HEK293 (cell line): ENCODE measurements around the gene SH3GLB2.

Experiments used
- KLF16 ChIP-seq: fragments of 450-650 bp; formaldehyde crosslinking; IDR thresholded peaks from 2 replicates; pipeline ENCODE4 v1.5.1; 2017; ENCODE audit warnings: missing biosample characterization, missing genetic modification characterization
- SCRT1 ChIP-seq: fragments of 450-650 bp; formaldehyde crosslinking; IDR thresholded peaks from 2 replicates; pipeline ENCODE4 v1.5.1; 2016; ENCODE audit warnings: missing biosample characterization, missing genetic modification characterization, borderline replicate concordance
- SETDB1 ChIP-seq: IDR thresholded peaks from one replicate; pipeline ENCODE4 v1.6.1; 2017; ENCODE audit warnings: mild to moderate bottlenecking, low read length, moderate library complexity, mixed read lengths; ENCODE audit not compliant: insufficient read length
- WT1 ChIP-seq: fragments of 450-650 bp; formaldehyde crosslinking; IDR thresholded peaks from 2 replicates; pipeline ENCODE4 v1.5.1; 2016; ENCODE audit warnings: missing biosample characterization, missing genetic modification characterization
- YY1 ChIP-seq: fragments of 450-650 bp; formaldehyde crosslinking; IDR thresholded peaks from 2 replicates; pipeline ENCODE4 v1.5.1; 2018; ENCODE audit warnings: missing biosample characterization, missing genetic modification characterization
- ZBTB7A ChIP-seq: fragments of 450-650 bp; formaldehyde crosslinking; IDR thresholded peaks from 2 replicates; pipeline ENCODE4 v1.5.1; 2016; ENCODE audit warnings: low read depth, missing biosample characterization, missing genetic modification characterization
- ZNF121 ChIP-seq: fragments of 450-650 bp; formaldehyde crosslinking; IDR thresholded peaks from 2 replicates; pipeline ENCODE4 v1.5.1; 2016; ENCODE audit warnings: missing biosample characterization, missing genetic modification characterization
- ZNF174 ChIP-seq: fragments of 450-650 bp; formaldehyde crosslinking; IDR thresholded peaks from 2 replicates; pipeline ENCODE4 v1.5.0; 2017; ENCODE audit warnings: missing biosample characterization, mild to moderate bottlenecking, missing genetic modification characterization
- ZNF202 ChIP-seq: fragments of 450-650 bp; formaldehyde crosslinking; IDR thresholded peaks from 2 replicates; pipeline ENCODE4 v1.5.1; 2016; ENCODE audit warnings: missing biosample characterization, missing genetic modification characterization, borderline replicate concordance
- ZNF292 ChIP-seq: fragments of 450-650 bp; formaldehyde crosslinking; IDR thresholded peaks from 2 replicates; pipeline ENCODE4 v1.5.1; 2016; ENCODE audit warnings: low read depth, missing biosample characterization, missing genetic modification characterization, borderline replicate concordance
- ZNF350 ChIP-seq: fragments of 450-650 bp; formaldehyde crosslinking; IDR thresholded peaks from 2 replicates; pipeline ENCODE4 v1.5.0; 2017; ENCODE audit warnings: missing biosample characterization, mild to moderate bottlenecking, missing genetic modification characterization
- ZNF394 ChIP-seq: fragments of 450-650 bp; formaldehyde crosslinking; IDR thresholded peaks from 2 replicates; pipeline ENCODE4 v1.5.1; 2016; ENCODE audit warnings: missing biosample characterization, missing genetic modification characterization, mild to moderate bottlenecking, moderate library complexity, borderline replicate concordance
- ZNF501 ChIP-seq: fragments of 450-650 bp; formaldehyde crosslinking; IDR thresholded peaks from 2 replicates; pipeline ENCODE4 v1.5.1; 2016; ENCODE audit warnings: missing biosample characterization, missing genetic modification characterization
- ZNF544 ChIP-seq: fragments of 450-650 bp; formaldehyde crosslinking; IDR thresholded peaks from 2 replicates; pipeline ENCODE4 v1.5.0; 2017; ENCODE audit warnings: missing biosample characterization, missing genetic modification characterization
- ZNF548 ChIP-seq: fragments of 450-650 bp; formaldehyde crosslinking; IDR thresholded peaks from 2 replicates; pipeline ENCODE4 v1.5.1; 2016; ENCODE audit warnings: missing biosample characterization, missing genetic modification characterization
- ZNF596 ChIP-seq: fragments of 450-650 bp; IDR thresholded peaks from 2 replicates; pipeline ENCODE4 v1.5.0; 2018; ENCODE audit warnings: missing biosample characterization, mild to moderate bottlenecking, missing genetic modification characterization, moderate library complexity
- ZNF610 ChIP-seq: fragments of 450-650 bp; formaldehyde crosslinking; IDR thresholded peaks from 2 replicates; pipeline ENCODE4 v1.5.1; 2016; ENCODE audit warnings: missing biosample characterization, missing genetic modification characterization, borderline replicate concordance
- ZNF624 ChIP-seq: fragments of 450-650 bp; formaldehyde crosslinking; IDR thresholded peaks from 2 replicates; pipeline ENCODE4 v1.5.1; 2017; ENCODE audit warnings: missing biosample characterization, missing genetic modification characterization
- ZNF660 ChIP-seq: fragments of 450-650 bp; IDR thresholded peaks from 2 replicates; pipeline ENCODE4 v1.5.1; 2018; ENCODE audit warnings: missing biosample characterization, mild to moderate bottlenecking, missing genetic modification characterization
- ZNF768 ChIP-seq: fragments of 450-650 bp; formaldehyde crosslinking; IDR thresholded peaks from 2 replicates; pipeline ENCODE4 v1.5.1; 2018; ENCODE audit warnings: missing biosample characterization, mild to moderate bottlenecking, missing genetic modification characterization
- ZNF791 ChIP-seq: fragments of 450-650 bp; formaldehyde crosslinking; IDR thresholded peaks from 2 replicates; pipeline ENCODE4 v1.5.1; 2016; ENCODE audit warnings: missing biosample characterization, missing genetic modification characterization
- ZXDB ChIP-seq: fragments of 450-650 bp; formaldehyde crosslinking; IDR thresholded peaks from 2 replicates; pipeline ENCODE4 v1.5.1; 2016; ENCODE audit warnings: missing biosample characterization, missing genetic modification characterization
- TF ChIP-seq, protein P1 (sequence below): fragments of 450-650 bp; formaldehyde crosslinking; IDR thresholded peaks from 2 replicates; pipeline ENCODE4 v1.5.0; 2017; ENCODE audit warnings: missing biosample characterization, missing genetic modification characterization, borderline replicate concordance
- TF ChIP-seq, protein P2 (sequence below): fragments of 450-650 bp; formaldehyde crosslinking; optimal IDR thresholded peaks from 2 replicates; pipeline ENCODE3; 2016; ENCODE audit warnings: missing biosample characterization, mild to moderate bottlenecking, missing genetic modification characterization
- TF ChIP-seq, protein P3 (sequence below): fragments of 450-650 bp; formaldehyde crosslinking; IDR thresholded peaks from 2 replicates; pipeline ENCODE4 v1.5.1; 2016; ENCODE audit warnings: missing biosample characterization, missing genetic modification characterization
- TF ChIP-seq, protein P4 (sequence below): sonication (generic); formaldehyde crosslinking; IDR thresholded peaks from 2 replicates; pipeline ENCODE4 v1.8.1; 2022; ENCODE audit warnings: mild to moderate bottlenecking, moderate library complexity, missing genetic modification reagents
- TF ChIP-seq, protein P5 (sequence below): fragments of 450-650 bp; formaldehyde crosslinking; IDR thresholded peaks from 2 replicates; pipeline ENCODE4 v1.5.1; 2016; ENCODE audit warnings: missing biosample characterization, missing genetic modification characterization
- TF ChIP-seq, protein P6 (sequence below): fragments of 450-650 bp; formaldehyde crosslinking; IDR thresholded peaks from 2 replicates; pipeline ENCODE4 v1.5.1; 2016; ENCODE audit warnings: missing biosample characterization, missing genetic modification characterization

SH3GLB2 gene

DNA sequence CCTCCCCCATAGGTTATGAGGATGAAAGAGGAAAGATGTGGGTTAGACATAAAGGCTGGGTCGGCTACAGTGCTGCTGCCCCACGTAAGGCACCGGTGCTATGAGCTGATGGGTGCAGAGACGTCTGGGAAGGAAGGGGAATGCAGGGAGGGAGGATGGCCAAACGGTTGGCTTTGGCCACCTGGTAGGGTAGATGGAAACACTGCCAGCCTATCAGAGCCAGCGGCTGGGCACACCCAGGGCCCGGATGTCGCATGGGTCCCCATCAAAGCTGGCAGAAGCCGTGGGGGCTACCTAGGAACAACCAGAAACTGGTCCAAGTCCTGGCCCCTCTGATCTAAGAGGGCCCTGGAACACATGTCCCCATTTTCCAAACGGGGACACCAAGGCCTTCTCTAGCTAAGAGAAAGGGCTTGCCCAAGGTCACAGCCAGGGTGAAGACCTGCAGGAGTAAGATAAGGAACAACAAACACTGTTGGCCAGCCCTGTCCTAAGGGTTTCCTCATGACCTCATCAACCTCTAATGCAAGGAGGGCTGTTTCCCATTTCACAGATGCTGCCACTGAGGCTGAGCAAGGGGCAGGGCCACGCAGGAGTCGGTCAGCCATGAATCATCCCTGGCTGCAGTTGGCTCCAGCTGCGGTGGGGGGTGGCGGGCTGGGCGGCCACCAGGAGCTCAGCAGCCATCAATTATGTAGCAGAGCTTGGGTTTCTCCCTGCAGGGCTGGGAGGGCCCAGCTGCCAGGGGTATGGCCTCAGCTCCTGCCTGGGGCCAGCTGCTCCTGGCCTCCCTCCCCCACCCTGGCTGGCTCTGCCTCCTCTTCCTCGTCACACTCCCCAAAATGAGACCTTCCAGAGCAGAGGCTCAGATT lies 4.9 kb downstream of the SH3GLB2 start (continued):
- no peak for TF ChIP-seq ZNF791
- TF ChIP-seq, protein P1, sequence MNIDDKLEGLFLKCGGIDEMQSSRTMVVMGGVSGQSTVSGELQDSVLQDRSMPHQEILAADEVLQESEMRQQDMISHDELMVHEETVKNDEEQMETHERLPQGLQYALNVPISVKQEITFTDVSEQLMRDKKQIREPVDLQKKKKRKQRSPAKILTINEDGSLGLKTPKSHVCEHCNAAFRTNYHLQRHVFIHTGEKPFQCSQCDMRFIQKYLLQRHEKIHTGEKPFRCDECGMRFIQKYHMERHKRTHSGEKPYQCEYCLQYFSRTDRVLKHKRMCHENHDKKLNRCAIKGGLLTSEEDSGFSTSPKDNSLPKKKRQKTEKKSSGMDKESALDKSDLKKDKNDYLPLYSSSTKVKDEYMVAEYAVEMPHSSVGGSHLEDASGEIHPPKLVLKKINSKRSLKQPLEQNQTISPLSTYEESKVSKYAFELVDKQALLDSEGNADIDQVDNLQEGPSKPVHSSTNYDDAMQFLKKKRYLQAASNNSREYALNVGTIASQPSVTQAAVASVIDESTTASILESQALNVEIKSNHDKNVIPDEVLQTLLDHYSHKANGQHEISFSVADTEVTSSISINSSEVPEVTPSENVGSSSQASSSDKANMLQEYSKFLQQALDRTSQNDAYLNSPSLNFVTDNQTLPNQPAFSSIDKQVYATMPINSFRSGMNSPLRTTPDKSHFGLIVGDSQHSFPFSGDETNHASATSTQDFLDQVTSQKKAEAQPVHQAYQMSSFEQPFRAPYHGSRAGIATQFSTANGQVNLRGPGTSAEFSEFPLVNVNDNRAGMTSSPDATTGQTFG (tag by site-specific recombination): no peak
- TF ChIP-seq ZNF202: no peak
- no peak for TF ChIP-seq ZNF174 (tag by site-specific recombination)
- 0 out of 2 replicates have a peak, but pooled peaks have one; percentile 24 for TF ChIP-seq ZNF660 (tag by site-specific recombination)
- TF ChIP-seq SCRT1 (tag by site-specific recombination): no peak
- no peak for TF ChIP-seq ZNF350 (tag by site-specific recombination)
- no peak for TF ChIP-seq ZNF624
- TF ChIP-seq ZNF292 (tag by site-specific recombination): no peak
- no peak for TF ChIP-seq ZNF544 (tag by site-specific recombination)
- TF ChIP-seq ZNF610: no peak
- TF ChIP-seq ZNF121 (tag by site-specific recombination): peak; percentile 56; the same call in 1 of the 2 replicates
- TF ChIP-seq ZNF596 (tag by site-specific recombination): no peak
- TF ChIP-seq ZNF394 (tag by site-specific recombination): peak; percentile 59
- TF ChIP-seq, protein P2, sequence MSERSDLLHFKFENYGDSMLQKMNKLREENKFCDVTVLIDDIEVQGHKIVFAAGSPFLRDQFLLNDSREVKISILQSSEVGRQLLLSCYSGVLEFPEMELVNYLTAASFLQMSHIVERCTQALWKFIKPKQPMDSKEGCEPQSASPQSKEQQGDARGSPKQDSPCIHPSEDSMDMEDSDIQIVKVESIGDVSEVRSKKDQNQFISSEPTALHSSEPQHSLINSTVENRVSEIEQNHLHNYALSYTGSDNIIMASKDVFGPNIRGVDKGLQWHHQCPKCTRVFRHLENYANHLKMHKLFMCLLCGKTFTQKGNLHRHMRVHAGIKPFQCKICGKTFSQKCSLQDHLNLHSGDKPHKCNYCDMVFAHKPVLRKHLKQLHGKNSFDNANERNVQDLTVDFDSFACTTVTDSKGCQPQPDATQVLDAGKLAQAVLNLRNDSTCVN (tag by site-specific recombination): peak; percentile 20
- TF ChIP-seq SETDB1: no peak
- TF ChIP-seq, protein P3, sequence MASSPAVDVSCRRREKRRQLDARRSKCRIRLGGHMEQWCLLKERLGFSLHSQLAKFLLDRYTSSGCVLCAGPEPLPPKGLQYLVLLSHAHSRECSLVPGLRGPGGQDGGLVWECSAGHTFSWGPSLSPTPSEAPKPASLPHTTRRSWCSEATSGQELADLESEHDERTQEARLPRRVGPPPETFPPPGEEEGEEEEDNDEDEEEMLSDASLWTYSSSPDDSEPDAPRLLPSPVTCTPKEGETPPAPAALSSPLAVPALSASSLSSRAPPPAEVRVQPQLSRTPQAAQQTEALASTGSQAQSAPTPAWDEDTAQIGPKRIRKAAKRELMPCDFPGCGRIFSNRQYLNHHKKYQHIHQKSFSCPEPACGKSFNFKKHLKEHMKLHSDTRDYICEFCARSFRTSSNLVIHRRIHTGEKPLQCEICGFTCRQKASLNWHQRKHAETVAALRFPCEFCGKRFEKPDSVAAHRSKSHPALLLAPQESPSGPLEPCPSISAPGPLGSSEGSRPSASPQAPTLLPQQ: peak; percentile 79; the same call in 1 of the 2 replicates
- TF ChIP-seq, protein P4, sequence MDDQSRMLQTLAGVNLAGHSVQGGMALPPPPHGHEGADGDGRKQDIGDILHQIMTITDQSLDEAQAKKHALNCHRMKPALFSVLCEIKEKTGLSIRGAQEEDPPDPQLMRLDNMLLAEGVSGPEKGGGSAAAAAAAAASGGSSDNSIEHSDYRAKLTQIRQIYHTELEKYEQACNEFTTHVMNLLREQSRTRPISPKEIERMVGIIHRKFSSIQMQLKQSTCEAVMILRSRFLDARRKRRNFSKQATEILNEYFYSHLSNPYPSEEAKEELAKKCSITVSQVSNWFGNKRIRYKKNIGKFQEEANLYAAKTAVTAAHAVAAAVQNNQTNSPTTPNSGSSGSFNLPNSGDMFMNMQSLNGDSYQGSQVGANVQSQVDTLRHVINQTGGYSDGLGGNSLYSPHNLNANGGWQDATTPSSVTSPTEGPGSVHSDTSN (CRISPR knock-in tag): no peak
- TF ChIP-seq, protein P5, sequence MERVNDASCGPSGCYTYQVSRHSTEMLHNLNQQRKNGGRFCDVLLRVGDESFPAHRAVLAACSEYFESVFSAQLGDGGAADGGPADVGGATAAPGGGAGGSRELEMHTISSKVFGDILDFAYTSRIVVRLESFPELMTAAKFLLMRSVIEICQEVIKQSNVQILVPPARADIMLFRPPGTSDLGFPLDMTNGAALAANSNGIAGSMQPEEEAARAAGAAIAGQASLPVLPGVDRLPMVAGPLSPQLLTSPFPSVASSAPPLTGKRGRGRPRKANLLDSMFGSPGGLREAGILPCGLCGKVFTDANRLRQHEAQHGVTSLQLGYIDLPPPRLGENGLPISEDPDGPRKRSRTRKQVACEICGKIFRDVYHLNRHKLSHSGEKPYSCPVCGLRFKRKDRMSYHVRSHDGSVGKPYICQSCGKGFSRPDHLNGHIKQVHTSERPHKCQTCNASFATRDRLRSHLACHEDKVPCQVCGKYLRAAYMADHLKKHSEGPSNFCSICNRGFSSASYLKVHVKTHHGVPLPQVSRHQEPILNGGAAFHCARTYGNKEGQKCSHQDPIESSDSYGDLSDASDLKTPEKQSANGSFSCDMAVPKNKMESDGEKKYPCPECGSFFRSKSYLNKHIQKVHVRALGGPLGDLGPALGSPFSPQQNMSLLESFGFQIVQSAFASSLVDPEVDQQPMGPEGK: peak; percentile 87
- TF ChIP-seq ZNF768: no peak
- peak; percentile 78 for TF ChIP-seq WT1 (tag by site-specific recombination)
- TF ChIP-seq ZNF501 (tag by site-specific recombination): 0 out of 2 replicates have a peak, but pooled peaks have one; percentile 71
- TF ChIP-seq ZNF548 (tag by site-specific recombination): no peak
- TF ChIP-seq YY1 (tag by site-specific recombination): peak; percentile 63; the same call in 1 of the 2 replicates
- 0 out of 2 replicates have a peak, but pooled peaks have one; percentile 42 for TF ChIP-seq KLF16 (tag by site-specific recombination)
- TF ChIP-seq ZXDB: peak; percentile 83
- TF ChIP-seq ZBTB7A (tag by site-specific recombination): no peak
- TF ChIP-seq, protein P6, sequence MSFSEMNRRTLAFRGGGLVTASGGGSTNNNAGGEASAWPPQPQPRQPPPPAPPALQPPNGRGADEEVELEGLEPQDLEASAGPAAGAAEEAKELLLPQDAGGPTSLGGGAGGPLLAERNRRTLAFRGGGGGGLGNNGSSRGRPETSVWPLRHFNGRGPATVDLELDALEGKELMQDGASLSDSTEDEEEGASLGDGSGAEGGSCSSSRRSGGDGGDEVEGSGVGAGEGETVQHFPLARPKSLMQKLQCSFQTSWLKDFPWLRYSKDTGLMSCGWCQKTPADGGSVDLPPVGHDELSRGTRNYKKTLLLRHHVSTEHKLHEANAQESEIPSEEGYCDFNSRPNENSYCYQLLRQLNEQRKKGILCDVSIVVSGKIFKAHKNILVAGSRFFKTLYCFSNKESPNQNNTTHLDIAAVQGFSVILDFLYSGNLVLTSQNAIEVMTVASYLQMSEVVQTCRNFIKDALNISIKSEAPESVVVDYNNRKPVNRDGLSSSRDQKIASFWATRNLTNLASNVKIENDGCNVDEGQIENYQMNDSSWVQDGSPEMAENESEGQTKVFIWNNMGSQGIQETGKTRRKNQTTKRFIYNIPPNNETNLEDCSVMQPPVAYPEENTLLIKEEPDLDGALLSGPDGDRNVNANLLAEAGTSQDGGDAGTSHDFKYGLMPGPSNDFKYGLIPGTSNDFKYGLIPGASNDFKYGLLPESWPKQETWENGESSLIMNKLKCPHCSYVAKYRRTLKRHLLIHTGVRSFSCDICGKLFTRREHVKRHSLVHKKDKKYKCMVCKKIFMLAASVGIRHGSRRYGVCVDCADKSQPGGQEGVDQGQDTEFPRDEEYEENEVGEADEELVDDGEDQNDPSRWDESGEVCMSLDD (tag by site-specific recombination): no peak
